Stomach (tissue), 9 donors: ENCODE data around the gene CASP7. TPM values are rescaled to one million over a fixed set of nuclear protein-coding genes. Genes with fewer than 3 reads are reported as not detected.
A peak's percentile ranks its signal among the peaks of the same experiment; 100 is the strongest.

Source experiments
- DNase-seq, 2 donors: peaks; one replicate each; pipeline versions ENCODE4 v3.0.0 to v3.0.0-alpha.2; 2013 to 2019
- H3K27ac ChIP-seq, 5 donors: fragments of 200-600 bp in 4 of 5; sonication (generic) in 4 of 5; one replicate each; pipeline ENCODE4 v1.5.1; 2013 to 2019; ENCODE audit warnings: mild to moderate bottlenecking in 1 of 5, moderate library complexity in 1 of 5
- H3K27me3 ChIP-seq, 3 donors: fragments of 200-600 bp; sonication (generic); one replicate each; pipeline ENCODE4 v1.5.1; 2017 to 2019; ENCODE audit warnings: mixed run types in 1 of 3
- H3K36me3 ChIP-seq, 4 donors: fragments of 200-600 bp; sonication (generic); 1 replicate in 3 of 4; 2 replicates in 1 of 4; pipeline ENCODE4 v1.5.1; 2016 to 2019
- H3K4me1 ChIP-seq, 4 donors: fragments of 200-600 bp; sonication (generic); one replicate each; pipeline ENCODE4 v1.5.1; 2016 to 2019
- H3K4me3 ChIP-seq, 4 donors: fragments of 200-600 bp; sonication (generic) in 3 of 4; one replicate each; pipeline ENCODE4 v1.5.1; 2016 to 2019; ENCODE audit warnings: mild to moderate bottlenecking in 1 of 4
- H3K9me3 ChIP-seq, 4 donors: fragments of 200-600 bp; sonication (generic); one replicate each; pipeline ENCODE4 v1.5.1; 2016 to 2019
- EP300 ChIP-seq: sonication (generic); formaldehyde crosslinking; IDR thresholded peaks from one replicate; pipeline ENCODE4 v1.6.1; 2017; ENCODE audit warnings: antibody characterized with exemption
- POLR2A ChIP-seq, 4 donors: fragments of 450-650 bp; IDR thresholded peaks; one replicate each; pipeline ENCODE4 v1.6.1; 2016; ENCODE audit warnings: antibody characterized with exemption in 4 of 4, control low read depth in 2 of 4, mild to moderate bottlenecking in 1 of 4, moderate library complexity in 1 of 4
- POLR2AphosphoS5 ChIP-seq, 3 donors: sonication (generic); formaldehyde crosslinking; IDR thresholded peaks; one replicate each; pipeline ENCODE4 v1.6.1; 2016; ENCODE audit warnings: antibody characterized with exemption in 3 of 3
- WGBS, 5 donors: extraction: QIAGEN DNeasy Blood & Tissue Kit in 3 of 5; methylation state at CpG; one replicate each; pipeline versions ENCODE4 v1.1.5 to v1.1.7; 2013 to 2018; 5-methylcytosine and 5-hydroxymethylcytosine counted together
- intact Hi-C: fragments of 100-400 bp; cut with DNase I; formaldehyde crosslinking; loops from one replicate; pipeline ENCODE4 v1.15.1; 2023; ENCODE audit warnings: low total_unique reads
- polyA plus RNA-seq, 3 donors: library from polyadenylated mRNA; stranded (reverse); fragments of 200-250 nt; gene quantifications; one replicate each; pipeline ENCODE4 v1.2.3, GENCODE V29; 2013
- total RNA-seq, 5 donors: library from RNA; depleted of rRNA; stranded (reverse); fragments of >200 nt; gene quantifications; one replicate each; pipeline versions ENCODE4 v1.1.0 to v1.2.3, GENCODE V29; 2014 to 2016
- TF ChIP-seq, protein P1 (sequence below), 7 experiments: fragments of 450-650 bp in 4 of 7; fragments of 200-600 bp in 3 of 7; sonication (generic) in 3 of 7; IDR thresholded peaks; one replicate each; pipeline ENCODE4 v1.5.1; 2016 to 2019; ENCODE audit warnings: antibody characterized with exemption in 7 of 7, control low read depth in 2 of 7, mild to moderate bottlenecking in 1 of 7
- donor health status: healthy with polysubstance abuse.
- donor health status: Bipolar disorder and iron deficiency.
- donor health status: healthy.

The CASP7 gene
- total and polyA plus RNA-seq, 8 donors = 15.1 to 77.9 (median 24.0) TPM

DNA sequence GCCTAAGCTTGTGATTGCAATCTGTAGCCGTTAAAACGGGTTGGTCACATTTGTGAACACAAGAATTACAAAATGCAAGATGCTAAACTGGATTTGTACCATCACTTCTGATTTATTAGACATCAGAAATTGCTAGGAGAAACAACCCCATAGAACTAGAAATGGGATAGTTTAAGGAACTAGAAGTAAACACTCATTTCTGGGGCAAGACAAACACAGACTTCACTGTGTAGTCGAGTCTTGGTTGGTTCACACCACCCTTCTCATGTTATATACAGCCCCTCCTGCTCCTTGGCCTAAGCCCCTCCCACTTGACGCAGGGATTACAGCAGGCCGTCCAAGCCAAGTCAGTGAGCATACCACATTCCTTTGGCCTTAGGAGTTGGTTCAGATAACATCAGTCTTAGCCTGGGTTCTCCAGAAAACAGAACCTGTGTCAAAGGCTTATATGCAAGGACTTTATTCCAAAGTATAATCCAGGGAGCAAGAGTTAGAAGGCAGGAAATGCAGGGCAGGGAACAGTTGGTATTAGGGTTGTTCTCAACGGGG lies 13.8 kb upstream of the CASP7 start:
- Histone ChIP-seq H3K36me3 (no peaks in the 10 kb centered on the region), H3K4me1 (peaks cover 0 to 6% (median 0%) of the 10 kb centered on the region in 4 donors), H3K27ac (no peak overlapping the region), H3K27me3 (peaks cover 0 to under 1% (median 0%) of the 10 kb centered on the region in 3 donors), H3K4me3 (no peak overlapping the region), H3K9me3 (peaks cover 0 to 10% (median 8%) of the 10 kb centered on the region in 4 donors)
- TF ChIP-seq, protein P1, sequence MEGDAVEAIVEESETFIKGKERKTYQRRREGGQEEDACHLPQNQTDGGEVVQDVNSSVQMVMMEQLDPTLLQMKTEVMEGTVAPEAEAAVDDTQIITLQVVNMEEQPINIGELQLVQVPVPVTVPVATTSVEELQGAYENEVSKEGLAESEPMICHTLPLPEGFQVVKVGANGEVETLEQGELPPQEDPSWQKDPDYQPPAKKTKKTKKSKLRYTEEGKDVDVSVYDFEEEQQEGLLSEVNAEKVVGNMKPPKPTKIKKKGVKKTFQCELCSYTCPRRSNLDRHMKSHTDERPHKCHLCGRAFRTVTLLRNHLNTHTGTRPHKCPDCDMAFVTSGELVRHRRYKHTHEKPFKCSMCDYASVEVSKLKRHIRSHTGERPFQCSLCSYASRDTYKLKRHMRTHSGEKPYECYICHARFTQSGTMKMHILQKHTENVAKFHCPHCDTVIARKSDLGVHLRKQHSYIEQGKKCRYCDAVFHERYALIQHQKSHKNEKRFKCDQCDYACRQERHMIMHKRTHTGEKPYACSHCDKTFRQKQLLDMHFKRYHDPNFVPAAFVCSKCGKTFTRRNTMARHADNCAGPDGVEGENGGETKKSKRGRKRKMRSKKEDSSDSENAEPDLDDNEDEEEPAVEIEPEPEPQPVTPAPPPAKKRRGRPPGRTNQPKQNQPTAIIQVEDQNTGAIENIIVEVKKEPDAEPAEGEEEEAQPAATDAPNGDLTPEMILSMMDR (IDR thresholded peaks at IDR 0.05) = no peak
- TF ChIP-seq POLR2AphosphoS5 (IDR thresholded peaks at IDR 0.05) (no peak), EP300 (no peak), POLR2A (IDR thresholded peaks at IDR 0.05) (no peak)
- WGBS, 5 donors = 37 to 48% (median 46%) methylated on average over 6 of the region's 6 CpGs
- DNase-seq = peak; percentile 33 to 62
- intact Hi-C loops = no loop called here

DNA sequence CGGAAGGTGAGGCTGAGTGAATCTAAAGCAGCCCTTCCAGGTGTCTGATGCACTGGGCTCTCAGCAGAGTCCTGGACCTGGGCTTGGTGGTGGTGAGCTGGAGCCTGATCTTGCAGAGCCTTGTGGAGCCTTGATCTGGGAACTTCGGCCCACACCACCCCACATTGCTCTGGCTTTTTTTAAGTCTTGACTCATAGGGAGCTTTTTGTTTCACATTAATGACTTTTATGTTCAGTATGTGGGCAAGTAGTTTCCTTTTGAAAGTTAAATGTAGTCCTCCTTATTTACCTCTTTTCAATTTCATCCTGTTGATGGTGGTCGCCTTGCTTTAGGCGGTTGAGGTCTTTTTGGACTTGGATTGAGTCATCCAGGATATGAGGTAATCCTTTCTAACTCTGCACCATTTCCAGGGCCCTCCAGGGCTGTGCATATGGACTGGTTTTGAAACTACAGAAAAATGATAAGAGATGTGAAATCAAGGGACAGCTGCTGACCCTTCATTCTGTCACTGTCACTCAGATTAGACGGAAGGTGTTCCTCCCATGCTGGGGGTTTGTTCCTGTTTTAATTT lies 12.9 kb upstream of the CASP7 start:
- Histone ChIP-seq H3K27ac (no peak overlapping the region), H3K27me3 (peaks cover 0 to 3% (median 0%) of the 10 kb centered on the region in 3 donors), H3K36me3 (no peaks in the 10 kb centered on the region), H3K9me3 (peaks cover 0 to 14% (median 9%) of the 10 kb centered on the region in 4 donors), H3K4me1 (peaks cover 0 to 6% (median 0%) of the 10 kb centered on the region in 4 donors), H3K4me3 (no peak overlapping the region)
- no peak for TF ChIP-seq POLR2A (IDR thresholded peaks at IDR 0.05)
- TF ChIP-seq, protein P1 (IDR thresholded peaks at IDR 0.05) = no peak
- no peak for TF ChIP-seq EP300
- no peak for TF ChIP-seq POLR2AphosphoS5 (IDR thresholded peaks at IDR 0.05)
- no peak for DNase-seq
- 43 to 88% (median 52%) methylated on average over 5 of the region's 5 CpGs for WGBS, 5 donors
- intact Hi-C loops = no loop called here

DNA sequence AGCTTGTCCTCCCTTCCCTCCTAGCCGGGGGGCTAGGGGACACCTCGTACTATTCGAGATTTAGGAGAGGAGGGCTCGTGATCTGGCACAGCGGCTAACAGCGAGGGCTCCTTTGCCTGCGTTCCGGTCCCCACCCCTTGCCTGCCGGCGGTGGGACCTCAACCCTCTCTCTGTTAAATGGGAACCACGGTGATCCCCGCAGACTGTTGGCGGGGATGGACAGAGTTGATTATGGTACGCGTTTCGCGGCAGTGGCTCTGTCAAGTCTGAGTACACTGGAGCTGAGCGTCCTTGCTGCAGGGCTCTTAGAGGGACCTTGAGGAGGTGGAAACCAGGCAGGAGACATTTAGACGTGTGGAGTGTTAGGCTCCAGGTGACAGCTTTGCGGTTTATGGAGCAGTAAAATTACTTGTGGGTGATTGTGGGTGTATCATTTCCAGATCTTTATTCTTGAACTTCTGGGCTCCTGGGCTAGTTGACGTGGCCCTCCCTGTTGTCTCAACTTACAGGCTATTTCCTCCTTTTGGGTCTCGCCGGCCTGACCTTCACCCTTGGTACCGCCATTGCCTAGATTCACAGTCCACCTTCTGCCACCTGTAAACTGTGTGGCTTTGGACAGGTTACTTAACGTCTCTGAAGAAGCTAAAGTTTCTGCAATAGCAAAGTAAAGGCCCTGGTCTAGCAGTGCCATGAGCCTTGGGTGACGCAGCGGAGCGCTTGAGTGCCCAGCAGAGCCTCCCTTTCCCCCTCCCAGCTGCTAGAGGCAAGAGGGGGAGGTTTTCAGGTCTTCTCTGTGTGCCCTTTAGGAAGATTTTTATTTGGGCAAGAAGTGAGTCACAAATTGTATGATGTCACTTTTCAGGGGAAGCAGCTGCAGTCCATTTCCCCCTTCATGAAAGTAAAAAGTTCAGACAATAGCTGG lies 739 bp downstream of the CASP7 start:
- no peaks in the 10 kb centered on the region for H3K9me3 ChIP-seq
- WGBS, 5 donors = 0 to 2% (median 1%) methylated on average over 20 to 28 of the region's 28 CpGs
- peaks cover 0 to 6% (median 2%) of the 10 kb centered on the region in 4 donors for H3K36me3 ChIP-seq
- peak; percentile 57 to 69 for DNase-seq
- H3K4me3 ChIP-seq = peak overlapping the region; percentile 75 to 99 (median 85)
- TF ChIP-seq EP300 (no peak), POLR2A (IDR thresholded peaks at IDR 0.05) (no peak), POLR2AphosphoS5 (IDR thresholded peaks at IDR 0.05) (peak in 1 of 3 donors; percentile 59)
- TF ChIP-seq, protein P1 (IDR thresholded peaks at IDR 0.05) = no peak
- no peaks in the 10 kb centered on the region for H3K27me3 ChIP-seq
- peaks cover 0 to 31% (median 21%) of the 10 kb centered on the region in 4 donors for H3K4me1 ChIP-seq
- intact Hi-C loops = no loop called here
- peak overlapping the region; percentile 96 to 100 (median 99) for H3K27ac ChIP-seq
